DND-41 (cell line): ENCODE results near the gene ARHGAP28.

Experiments
- EZH2 ChIP-seq: IDR thresholded peaks from 3 replicates; pipeline ENCODE4 v1.6.1; 2012; ENCODE audit warnings: borderline replicate concordance, low read depth, mild to moderate bottlenecking, moderate library complexity, low read length, inconsistent platforms; ENCODE audit not compliant: severe bottlenecking
- TF ChIP-seq, protein P1 (sequence below): IDR thresholded peaks from 2 replicates; pipeline ENCODE4 v1.5.1; 2012; ENCODE audit warnings: borderline replicate concordance, low read length, moderate library complexity, mild to moderate bottlenecking; ENCODE audit not compliant: poor library complexity, severe bottlenecking; ENCODE audit errors: extremely low read depth

DNA sequence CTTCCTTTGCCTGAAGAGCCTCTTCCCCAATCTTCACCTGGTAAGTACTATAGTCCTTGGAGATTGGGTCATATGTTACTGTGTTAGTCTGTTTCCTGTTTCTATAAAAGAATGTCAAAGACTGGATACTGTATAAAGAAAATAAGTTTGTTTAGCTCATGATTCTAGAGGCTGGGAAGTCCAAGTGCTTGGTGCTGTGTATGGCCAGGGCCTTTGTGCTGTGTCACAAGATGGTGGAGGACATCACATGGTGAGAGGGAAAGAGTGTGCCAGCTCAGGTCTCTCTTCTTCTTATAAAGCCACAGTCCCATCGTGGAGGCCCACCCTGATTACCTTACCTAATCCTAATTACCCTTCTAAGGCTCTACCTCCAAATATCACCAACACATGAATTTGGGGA is 20.9 kb downstream of the ARHGAP28 start:
- TF ChIP-seq, protein P1, sequence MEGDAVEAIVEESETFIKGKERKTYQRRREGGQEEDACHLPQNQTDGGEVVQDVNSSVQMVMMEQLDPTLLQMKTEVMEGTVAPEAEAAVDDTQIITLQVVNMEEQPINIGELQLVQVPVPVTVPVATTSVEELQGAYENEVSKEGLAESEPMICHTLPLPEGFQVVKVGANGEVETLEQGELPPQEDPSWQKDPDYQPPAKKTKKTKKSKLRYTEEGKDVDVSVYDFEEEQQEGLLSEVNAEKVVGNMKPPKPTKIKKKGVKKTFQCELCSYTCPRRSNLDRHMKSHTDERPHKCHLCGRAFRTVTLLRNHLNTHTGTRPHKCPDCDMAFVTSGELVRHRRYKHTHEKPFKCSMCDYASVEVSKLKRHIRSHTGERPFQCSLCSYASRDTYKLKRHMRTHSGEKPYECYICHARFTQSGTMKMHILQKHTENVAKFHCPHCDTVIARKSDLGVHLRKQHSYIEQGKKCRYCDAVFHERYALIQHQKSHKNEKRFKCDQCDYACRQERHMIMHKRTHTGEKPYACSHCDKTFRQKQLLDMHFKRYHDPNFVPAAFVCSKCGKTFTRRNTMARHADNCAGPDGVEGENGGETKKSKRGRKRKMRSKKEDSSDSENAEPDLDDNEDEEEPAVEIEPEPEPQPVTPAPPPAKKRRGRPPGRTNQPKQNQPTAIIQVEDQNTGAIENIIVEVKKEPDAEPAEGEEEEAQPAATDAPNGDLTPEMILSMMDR = no peak
- no peak for TF ChIP-seq EZH2
